Right atrium auricular region (tissue), 2 donors: Measurements from ENCODE around the gene LRRC45. TPM values are rescaled to one million over a fixed set of nuclear protein-coding genes. Genes with fewer than 3 reads are reported as not detected.

Experiments used
- DNase-seq: peaks from one replicate; pipeline ENCODE4 v3.0.0-alpha.2; 2019; ENCODE audit warnings: low spot score
- H3K27ac ChIP-seq, 2 donors: fragments of 200-600 bp; sonication (generic); 1 replicate in 1 of 2; 2 replicates in 1 of 2; pipeline ENCODE4 v1.5.1; 2016 to 2019
- H3K27me3 ChIP-seq, 2 donors: fragments of 200-600 bp; sonication (generic); one replicate each; pipeline versions ENCODE4 v1.5.1 to v1.6.0; 2017 to 2019
- H3K36me3 ChIP-seq: fragments of 200-600 bp; sonication (generic); one replicate; pipeline ENCODE4 v1.5.1; 2016
- H3K4me1 ChIP-seq, 2 donors: fragments of 200-600 bp; sonication (generic); one replicate each; pipeline versions ENCODE4 v1.5.1 to v1.6.0; 2017 to 2019
- H3K4me3 ChIP-seq, 2 donors: fragments of 200-600 bp; sonication (generic); 1 replicate in 1 of 2; 2 replicates in 1 of 2; pipeline ENCODE4 v1.5.1; 2017 to 2019; ENCODE audit warnings: mild to moderate bottlenecking in 1 of 2, moderate library complexity in 1 of 2
- H3K9me3 ChIP-seq, 2 donors: fragments of 200-600 bp; sonication (generic); one replicate each; pipeline ENCODE4 v1.5.1; 2019
- total RNA-seq, 2 donors: library from RNA; depleted of rRNA; stranded (reverse); fragments of >200 nt; gene quantifications; one replicate each; pipeline ENCODE4 v1.1.0, GENCODE V29; 2016
- TF ChIP-seq, protein P1 (sequence below), 2 donors: fragments of 200-600 bp; sonication (generic); IDR thresholded peaks; one replicate each; pipeline ENCODE4 v1.5.1; 2019; ENCODE audit warnings: antibody characterized with exemption in 2 of 2

LRRC45 gene
- total RNA-seq, 2 donors from 2014 or later, result 4.7 to 4.9 TPM

DNA sequence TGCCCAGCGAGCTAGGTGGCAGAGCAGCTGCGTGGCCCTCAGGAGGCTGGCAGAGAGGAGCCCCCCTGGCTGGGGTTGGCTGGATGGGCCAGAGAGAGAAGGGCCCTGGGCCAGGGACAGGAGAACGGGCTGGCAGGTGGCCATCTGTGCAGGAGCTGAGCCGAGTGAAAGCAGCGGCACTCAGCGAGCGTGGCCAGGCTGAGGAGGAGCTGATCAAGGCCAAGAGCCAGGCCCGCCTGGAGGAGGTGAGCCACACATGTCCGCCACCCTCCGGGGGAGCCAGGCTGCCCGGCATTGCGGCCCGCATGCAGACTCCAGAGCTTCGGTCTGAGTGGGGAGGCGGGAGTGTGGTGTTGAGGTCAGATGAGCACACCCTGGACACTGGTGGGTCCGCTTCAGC, 6.3 kb downstream of the LRRC45 start:
- Histone ChIP-seq H3K4me3 (no peak overlapping the region), H3K9me3 (no peaks in the 10 kb centered on the region), H3K36me3 (no peaks in the 10 kb centered on the region), H3K27ac (no peak overlapping the region), H3K27me3 (no peaks in the 10 kb centered on the region), H3K4me1 (peaks cover 0 to 25% of the 10 kb centered on the region in 2 donors)
- no peak for DNase-seq
- TF ChIP-seq, protein P1, sequence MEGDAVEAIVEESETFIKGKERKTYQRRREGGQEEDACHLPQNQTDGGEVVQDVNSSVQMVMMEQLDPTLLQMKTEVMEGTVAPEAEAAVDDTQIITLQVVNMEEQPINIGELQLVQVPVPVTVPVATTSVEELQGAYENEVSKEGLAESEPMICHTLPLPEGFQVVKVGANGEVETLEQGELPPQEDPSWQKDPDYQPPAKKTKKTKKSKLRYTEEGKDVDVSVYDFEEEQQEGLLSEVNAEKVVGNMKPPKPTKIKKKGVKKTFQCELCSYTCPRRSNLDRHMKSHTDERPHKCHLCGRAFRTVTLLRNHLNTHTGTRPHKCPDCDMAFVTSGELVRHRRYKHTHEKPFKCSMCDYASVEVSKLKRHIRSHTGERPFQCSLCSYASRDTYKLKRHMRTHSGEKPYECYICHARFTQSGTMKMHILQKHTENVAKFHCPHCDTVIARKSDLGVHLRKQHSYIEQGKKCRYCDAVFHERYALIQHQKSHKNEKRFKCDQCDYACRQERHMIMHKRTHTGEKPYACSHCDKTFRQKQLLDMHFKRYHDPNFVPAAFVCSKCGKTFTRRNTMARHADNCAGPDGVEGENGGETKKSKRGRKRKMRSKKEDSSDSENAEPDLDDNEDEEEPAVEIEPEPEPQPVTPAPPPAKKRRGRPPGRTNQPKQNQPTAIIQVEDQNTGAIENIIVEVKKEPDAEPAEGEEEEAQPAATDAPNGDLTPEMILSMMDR (IDR thresholded peaks at IDR 0.05), result no peak

DNA sequence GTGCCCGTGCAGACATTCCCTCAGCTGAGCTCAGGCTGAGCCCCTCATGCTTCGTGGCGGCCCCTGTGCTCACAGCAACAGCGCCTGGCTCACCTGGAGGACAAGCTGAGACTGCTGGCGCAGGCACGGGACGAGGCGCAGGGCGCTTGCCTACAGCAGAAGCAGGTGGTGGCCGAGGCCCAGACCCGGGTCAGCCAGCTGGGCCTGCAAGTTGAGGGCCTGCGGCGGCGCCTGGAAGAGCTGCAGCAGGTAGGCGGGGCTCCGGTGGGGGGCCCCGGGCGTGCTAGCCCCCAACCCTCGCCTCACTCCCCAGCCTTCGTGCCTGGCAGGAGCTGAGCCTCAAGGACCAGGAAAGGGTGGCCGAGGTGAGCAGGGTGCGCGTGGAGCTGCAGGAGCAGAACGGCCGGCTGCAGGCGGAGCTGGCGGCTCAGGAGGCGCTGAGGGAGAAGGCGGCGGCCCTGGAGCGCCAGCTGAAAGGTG, 6.9 kb downstream of the LRRC45 start:
- DNase-seq, result no peak
- peak overlapping the region in 1 of 2 donors; percentile 57 for H3K4me3 ChIP-seq

DNA sequence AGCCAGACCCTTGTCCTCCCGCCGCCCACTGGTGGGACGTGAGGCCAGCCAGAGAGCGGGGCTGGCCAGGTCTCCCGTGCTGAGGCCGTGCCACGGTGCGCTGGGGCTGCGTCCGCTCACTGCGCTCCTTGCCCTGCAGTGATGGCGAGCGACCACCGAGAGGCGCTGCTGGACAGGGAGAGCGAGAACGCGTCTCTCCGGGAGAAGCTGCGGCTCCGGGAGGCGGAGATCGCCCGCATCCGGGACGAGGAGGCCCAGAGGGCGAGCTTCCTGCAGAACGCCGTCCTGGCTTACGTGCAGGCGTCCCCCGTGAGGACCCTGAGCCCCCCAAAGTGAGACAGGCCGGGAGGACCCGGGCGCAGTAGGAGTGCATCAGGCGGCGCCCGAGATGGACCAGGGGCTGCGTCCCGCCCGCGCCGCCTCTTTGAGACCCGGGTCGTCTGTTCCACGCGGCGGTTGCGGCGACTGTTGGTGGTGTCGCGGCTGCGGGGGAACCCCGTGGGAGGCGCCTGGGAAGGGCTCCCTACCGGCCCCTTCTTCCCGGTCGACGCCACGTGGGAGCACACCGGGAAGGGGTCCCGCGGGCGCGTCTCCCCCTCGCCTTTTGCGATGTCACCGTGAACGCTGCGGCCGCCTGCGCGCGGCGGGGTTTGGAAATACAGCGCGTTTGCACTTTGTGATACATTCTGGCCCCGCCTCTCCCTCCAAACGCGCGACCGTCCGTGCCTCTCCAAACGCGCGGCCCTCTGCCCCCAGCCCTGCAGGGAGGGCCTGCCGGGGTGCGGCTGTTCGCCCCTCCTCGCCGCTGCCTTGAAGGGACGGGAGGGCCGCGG, 7.6 kb downstream of the LRRC45 start:
- peaks cover 0 to 21% of the 10 kb centered on the region in 2 donors for H3K4me1 ChIP-seq
- H3K27me3 ChIP-seq, result no peaks in the 10 kb centered on the region
- peak overlapping the region; percentile 42 to 57 for H3K4me3 ChIP-seq
- no peak overlapping the region for H3K27ac ChIP-seq
- H3K9me3 ChIP-seq, result no peaks in the 10 kb centered on the region
- peak; percentile 78 for DNase-seq
- H3K36me3 ChIP-seq, result no peaks in the 10 kb centered on the region
- TF ChIP-seq, protein P1 (IDR thresholded peaks at IDR 0.05), result peak; percentile 86 to 97

More for the DNA sequence above, 6.9 kb downstream of the LRRC45 start:
- H3K27me3 ChIP-seq, result no peaks in the 10 kb centered on the region
- peaks cover 0 to 21% of the 10 kb centered on the region in 2 donors for H3K4me1 ChIP-seq
- H3K36me3 ChIP-seq, result no peaks in the 10 kb centered on the region
- TF ChIP-seq, protein P1 (IDR thresholded peaks at IDR 0.05), result no peak
- no peak overlapping the region for H3K27ac ChIP-seq
- H3K9me3 ChIP-seq, result no peaks in the 10 kb centered on the region

DNA sequence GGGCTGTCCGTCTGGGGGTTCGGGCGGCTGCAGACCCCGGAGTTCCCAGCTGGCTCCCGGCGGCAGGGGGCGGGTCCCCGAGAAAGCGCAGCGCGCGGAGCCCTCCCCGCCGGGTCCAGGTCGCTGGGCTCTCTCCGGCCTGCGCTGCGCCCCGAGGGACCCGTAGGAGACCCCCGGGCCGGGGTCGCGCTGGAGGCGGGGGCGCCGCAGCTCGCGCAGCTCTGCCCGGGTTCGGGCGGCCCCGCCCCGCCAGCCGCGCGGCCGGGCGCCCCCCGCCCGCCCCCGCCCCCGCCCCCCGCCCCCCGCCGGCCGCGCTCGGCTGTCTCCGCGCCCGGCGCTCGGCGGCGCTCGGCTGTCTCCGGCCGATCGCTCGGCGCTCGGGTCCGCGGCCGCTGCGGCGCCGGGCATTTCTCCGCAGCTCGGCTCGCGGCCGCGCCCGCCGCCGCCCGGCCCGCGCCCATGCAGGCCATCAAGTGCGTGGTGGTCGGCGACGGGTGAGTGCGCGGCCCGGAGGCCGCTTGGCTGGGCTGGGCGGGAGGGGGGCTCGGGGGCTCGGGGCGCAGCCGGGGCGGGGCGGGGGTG, 8.3 kb downstream of the LRRC45 start, which contains the start of gene RAC3:
TSS of gene RAC3 (plus strand) at position 376 of the 582 bp plus-strand sequence. CDS start at position 460, 84 bp downstream.
- no peak within 1 kb of the TSS for H3K27ac ChIP-seq
- peak within 1 kb of the TSS; percentile 42 to 57 for H3K4me3 ChIP-seq
- no peak for DNase-seq
- TF ChIP-seq, protein P1 (IDR thresholded peaks at IDR 0.05), result no peak
- no peaks in the 10 kb centered on the region for H3K27me3 ChIP-seq
- no peaks in the 10 kb centered on the region for H3K9me3 ChIP-seq
- no peaks in the 10 kb centered on the region for H3K36me3 ChIP-seq
- peaks cover 0 to 27% of the 10 kb centered on the region in 2 donors for H3K4me1 ChIP-seq

DNA sequence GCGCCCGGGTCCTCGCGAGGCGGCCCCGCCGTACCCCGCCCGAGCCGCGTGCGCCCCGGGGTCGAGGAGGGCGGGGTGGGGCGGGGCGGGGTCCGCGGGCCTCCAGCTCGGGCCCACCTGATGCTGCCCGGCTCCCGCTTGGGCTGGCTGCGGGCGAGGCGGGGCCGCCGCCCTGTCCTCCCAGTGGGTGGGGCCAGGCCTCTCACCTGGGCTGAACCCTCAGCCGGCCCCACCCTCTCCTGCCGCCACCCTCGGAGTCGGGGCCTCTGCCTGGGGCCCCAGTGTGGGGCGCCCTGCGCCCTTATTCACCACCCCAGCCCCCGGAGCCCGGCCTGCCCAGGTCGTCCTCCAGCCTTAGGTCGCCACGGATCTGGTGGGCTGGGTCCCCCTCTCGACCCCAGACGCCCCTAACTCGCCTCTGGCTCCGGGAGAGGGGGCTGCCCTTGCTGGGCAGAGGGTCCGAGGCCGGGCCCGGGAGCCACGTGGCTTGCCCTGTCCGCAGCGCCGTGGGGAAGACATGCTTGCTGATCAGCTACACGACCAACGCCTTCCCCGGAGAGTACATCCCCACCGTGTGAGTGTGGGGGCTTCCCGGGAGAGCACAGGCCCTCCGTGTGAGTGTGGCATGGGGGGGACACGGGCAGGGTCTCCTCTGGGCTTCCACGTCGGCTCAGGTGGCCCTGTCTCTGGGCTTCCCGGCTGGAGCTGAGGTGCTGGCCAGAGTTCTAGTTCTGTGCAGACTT, 9.0 kb downstream of the LRRC45 start:
- Histone ChIP-seq H3K9me3 (no peaks in the 10 kb centered on the region), H3K4me1 (peaks cover 0 to 34% of the 10 kb centered on the region in 2 donors), H3K4me3 (peak overlapping the region; percentile 26 to 41), H3K27ac (no peak overlapping the region), H3K27me3 (no peaks in the 10 kb centered on the region), H3K36me3 (no peaks in the 10 kb centered on the region)
- TF ChIP-seq, protein P1 (IDR thresholded peaks at IDR 0.05), result no peak
- no peak for DNase-seq
